NCI-H2107 (cell line): ENCODE measurements around the gene LEFTY2.
"Not testable (repeated sequence)": the region's sequence is repeated elsewhere in the genome, so short reads cannot be mapped to it uniquely, and the experiment has no call there.

ENCODE experiments used
- DNase-seq: peaks from one replicate; lab custom pipeline; 2025; lab: John Stamatoyannopoulos, UW

The LEFTY2 gene

GRCh38 chr1:225899044-225899925, 41.7 kb downstream of the LEFTY2 start:
- no peak for DNase-seq

- no peak for DNase-seq
These were observed 43.2 kb downstream of the LEFTY2 start for GRCh38 chr1:225897595-225898514.

GRCh38 chr1:225896937-225897549, 44.0 kb downstream of the LEFTY2 start:
- DNase-seq = peak; percentile 30

- DNase-seq = no peak
These were observed 44.5 kb downstream of the LEFTY2 start for GRCh38 chr1:225896494-225896893.

GRCh38 chr1:225892307-225892706, 48.7 kb downstream of the LEFTY2 start:
- DNase-seq = no peak

GRCh38 chr1:225891229-225891972, 49.6 kb downstream of the LEFTY2 start:
- DNase-seq = no peak

GRCh38 chr1:225890346-225891228, 50.4 kb downstream of the LEFTY2 start:
- no peak for DNase-seq

- DNase-seq = no peak
These were observed 51.3 kb downstream of the LEFTY2 start for GRCh38 chr1:225889743-225890142.

GRCh38 chr1:225888898-225889601, 52.0 kb downstream of the LEFTY2 start, which contains the start of gene LEFTY1:
LEFTY1 (minus strand) TSS chr1:225889146; CDS start chr1:225889066, 80 bp downstream.
- no peak for DNase-seq

- DNase-seq = no peak
These were observed 52.6 kb downstream of the LEFTY2 start for GRCh38 chr1:225888289-225888897.

GRCh38 chr1:225887554-225888288, 53.3 kb downstream of the LEFTY2 start:
- not testable (repeated sequence) for DNase-seq

- DNase-seq = no peak
These were observed 54.0 kb downstream of the LEFTY2 start for GRCh38 chr1:225887030-225887314.
